GM12892 (cell line): Measurements from ENCODE around the gene TRAPPC14.
"Not testable (repeated sequence)": the region's sequence is repeated elsewhere in the genome, so short reads cannot be mapped to it uniquely, and the experiment has no call there.

ENCODE experiments used
- POLR2A ChIP-seq: IDR thresholded peaks from 2 replicates; pipeline ENCODE4 v1.6.1; 2011; ENCODE audit warnings: low read depth, low read length, control low read depth
- POLR2AphosphoS5 ChIP-seq: IDR thresholded peaks from 2 replicates; pipeline ENCODE4 v1.6.1; 2011; ENCODE audit warnings: low read depth, low read length, control low read depth
- TAF1 ChIP-seq: IDR thresholded peaks from 2 replicates; pipeline ENCODE4 v1.6.1; 2011; ENCODE audit warnings: low read depth, mild to moderate bottlenecking, control low read depth, low read length, borderline replicate concordance

- TF ChIP-seq POLR2AphosphoS5, TAF1, POLR2A: not testable (repeated sequence)
Measured at GRCh38 chr7:100130220-100130607, 28.3 kb downstream of the TRAPPC14 start.
